Lung (tissue), 12 donors: ENCODE data around the gene OR52N2. TPM values are rescaled to one million over a fixed set of nuclear protein-coding genes. Genes with fewer than 3 reads are reported as not detected.

Source experiments
- ATAC-seq: fragments of 200-7000 bp; cut with Tn5 transposase; one replicate; pipeline ENCODE4 v1.9.1; 2020; ENCODE audit warnings: moderate number of reproducible peaks; ENCODE audit not compliant: insufficient read depth, low FRiP score
- DNase-seq, 3 donors: peaks; one replicate each; pipeline ENCODE4 v3.0.0-alpha.2; 2013 to 2017
- H3K27ac ChIP-seq, 2 donors: one replicate each; pipeline ENCODE4 v1.5.1; 2013; ENCODE audit warnings: mild to moderate bottlenecking in 2 of 2, moderate library complexity in 2 of 2, control low read depth in 1 of 2, inconsistent platforms in 1 of 2, low read depth in 1 of 2, low read length in 1 of 2
- H3K27me3 ChIP-seq, 3 donors: one replicate each; pipeline ENCODE4 v1.5.1; 2013; ENCODE audit warnings: low read length in 2 of 3; ENCODE audit not compliant: control insufficient read depth in 3 of 3, insufficient read depth in 3 of 3
- H3K36me3 ChIP-seq, 4 donors: one replicate each; pipeline ENCODE4 v1.5.1; 2013; ENCODE audit warnings: low read length in 4 of 4, mild to moderate bottlenecking in 1 of 4, moderate library complexity in 1 of 4; ENCODE audit not compliant: control insufficient read depth in 4 of 4, insufficient read depth in 4 of 4
- H3K4me1 ChIP-seq, 5 donors: one replicate each; pipeline ENCODE4 v1.5.1; 2013; ENCODE audit warnings: low read length in 5 of 5, mild to moderate bottlenecking in 2 of 5, moderate library complexity in 1 of 5; ENCODE audit not compliant: control insufficient read depth in 5 of 5, insufficient read depth in 5 of 5
- H3K4me3 ChIP-seq: one replicate; pipeline ENCODE4 v1.5.1; 2013; ENCODE audit warnings: mild to moderate bottlenecking, control low read depth, moderate library complexity
- H3K9ac ChIP-seq, 2 donors: one replicate each; pipeline ENCODE4 v1.5.1; 2013; ENCODE audit warnings: low read length in 2 of 2, control low read depth in 1 of 2; ENCODE audit not compliant: insufficient read depth in 1 of 2
- H3K9me3 ChIP-seq, 4 donors: one replicate each; pipeline ENCODE4 v1.5.1; 2013; ENCODE audit warnings: low read length in 3 of 4, mild to moderate bottlenecking in 1 of 4, moderate library complexity in 1 of 4; ENCODE audit not compliant: control insufficient read depth in 4 of 4, insufficient read depth in 3 of 4
- CTCF ChIP-seq: IDR thresholded peaks from 2 replicates; pipeline ENCODE4 v1.5.1; 2012; ENCODE audit warnings: mild to moderate bottlenecking; ENCODE audit errors: control extremely low read depth, extremely low read depth
- WGBS, 2 donors: extraction: QIAGEN DNeasy Blood & Tissue Kit; methylation state at CpG; one replicate each; pipeline ENCODE4 v1.1.7; 2013; 5-methylcytosine and 5-hydroxymethylcytosine counted together
- polyA plus RNA-seq, 2 donors: library from polyadenylated mRNA; stranded (reverse); fragments of 200-250 nt; gene quantifications; one replicate each; pipeline ENCODE4 v1.2.1, GENCODE V29; 2013
- total RNA-seq, 2 donors: library from RNA; depleted of rRNA in 1 of 2; stranded (reverse); fragments of >200 nt in 1 of 2; gene quantifications; one replicate each; pipeline ENCODE4 v1.2.1, GENCODE V29; 2014 to 2021
- donor health status: control.
- donor health status: control.
- donor health status: Bipolar disorder and iron deficiency.
- donor health status: healthy.
- donor health status: DM: yes; HTN: yes; CAD: no.

The OR52N2 gene
- total and polyA plus RNA-seq, 4 donors: 0.06 TPM; not detected in 3

GRCh38 chr11:5837695-5838094, 29.0 kb downstream of the OR52N2 start:
- Histone ChIP-seq H3K36me3 (no peaks in the 10 kb centered on the region), H3K27me3 (no peaks in the 10 kb centered on the region), H3K4me1 (no peaks in the 10 kb centered on the region), H3K4me3 (no peak overlapping the region), H3K9ac (no peak overlapping the region), H3K27ac (no peak overlapping the region), H3K9me3 (peaks cover 0 to 2% (median 0%) of the 10 kb centered on the region in 4 donors)
- DNase-seq (no peak), ATAC-seq (no peak)
- TF ChIP-seq CTCF: no peak
- WGBS, 2 donors: 83 to 93% methylated on average over 2 of the region's 2 CpGs

- 43 to 87% methylated on average over 1 of the region's 1 CpG for WGBS, 2 donors
Observed at GRCh38 chr11:5841797-5842196, 33.1 kb downstream of the OR52N2 start, which contains the start of gene OR52E6. Gene OR52E6, minus strand, starts transcription at chr11:5841897. Its CDS starts 0 bp downstream, at chr11:5841897.

DNA sequence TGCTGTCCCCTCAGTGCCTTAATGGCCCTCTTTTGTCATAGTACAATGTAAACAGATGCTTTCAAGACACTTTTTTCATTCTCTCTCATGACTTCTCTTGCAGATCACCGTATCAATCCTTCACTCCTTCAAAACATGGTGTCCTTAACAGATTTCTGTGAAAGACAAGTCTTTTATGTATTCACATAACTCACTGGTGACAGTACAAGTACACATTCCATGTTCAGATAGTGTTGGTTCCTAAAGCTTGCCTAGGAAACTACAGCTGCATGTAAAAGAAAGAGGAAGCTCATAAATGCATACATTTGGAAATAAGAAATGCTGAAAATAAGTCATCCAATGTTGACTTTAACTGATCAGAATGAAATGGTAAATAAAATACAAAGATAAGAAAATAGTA, 38.0 kb downstream of the OR52N2 start:
- 19 to 39% methylated on average over 1 of the region's 1 CpG for WGBS, 2 donors
- no peak for TF ChIP-seq CTCF
- H3K4me3 ChIP-seq: no peak overlapping the region
- H3K27me3 ChIP-seq: no peaks in the 10 kb centered on the region
- DNase-seq (no peak), ATAC-seq (no peak)
- H3K36me3 ChIP-seq: no peaks in the 10 kb centered on the region
- H3K4me1 ChIP-seq: no peaks in the 10 kb centered on the region
- no peak overlapping the region for H3K9ac ChIP-seq
- H3K9me3 ChIP-seq: no peaks in the 10 kb centered on the region
- no peak overlapping the region for H3K27ac ChIP-seq

More at GRCh38 chr11:5841797-5842196, 33.1 kb downstream of the OR52N2 start, which contains the start of gene OR52E6:
- no peak within 1 kb of the TSS for H3K27ac ChIP-seq
- H3K9me3 ChIP-seq: peaks cover 0 to 2% (median 0%) of the 10 kb centered on the region in 4 donors
- H3K27me3 ChIP-seq: no peaks in the 10 kb centered on the region
- DNase-seq: no peak
- no peaks in the 10 kb centered on the region for H3K4me1 ChIP-seq
- no peaks in the 10 kb centered on the region for H3K36me3 ChIP-seq
- H3K4me3 ChIP-seq: no peak within 1 kb of the TSS
- ATAC-seq: no peak
- no peak within 1 kb of the TSS for H3K9ac ChIP-seq
- TF ChIP-seq CTCF: no peak

- TF ChIP-seq CTCF: no peak
- Histone ChIP-seq H3K4me1 (no peaks in the 10 kb centered on the region), H3K27ac (no peak overlapping the region), H3K27me3 (no peaks in the 10 kb centered on the region), H3K4me3 (no peak overlapping the region), H3K9me3 (no peaks in the 10 kb centered on the region), H3K9ac (no peak overlapping the region), H3K36me3 (no peaks in the 10 kb centered on the region)
- no peak for DNase-seq
- no peak for ATAC-seq
Observed at GRCh38 chr11:5847711-5848110, 39.0 kb downstream of the OR52N2 start.
